SIG-M5 (cell line): ENCODE data around the gene IL17RC.

Experiments
- DNase-seq: peaks from one replicate; lab custom pipeline; 2025; lab: John Stamatoyannopoulos, UW

IL17RC gene

DNA sequence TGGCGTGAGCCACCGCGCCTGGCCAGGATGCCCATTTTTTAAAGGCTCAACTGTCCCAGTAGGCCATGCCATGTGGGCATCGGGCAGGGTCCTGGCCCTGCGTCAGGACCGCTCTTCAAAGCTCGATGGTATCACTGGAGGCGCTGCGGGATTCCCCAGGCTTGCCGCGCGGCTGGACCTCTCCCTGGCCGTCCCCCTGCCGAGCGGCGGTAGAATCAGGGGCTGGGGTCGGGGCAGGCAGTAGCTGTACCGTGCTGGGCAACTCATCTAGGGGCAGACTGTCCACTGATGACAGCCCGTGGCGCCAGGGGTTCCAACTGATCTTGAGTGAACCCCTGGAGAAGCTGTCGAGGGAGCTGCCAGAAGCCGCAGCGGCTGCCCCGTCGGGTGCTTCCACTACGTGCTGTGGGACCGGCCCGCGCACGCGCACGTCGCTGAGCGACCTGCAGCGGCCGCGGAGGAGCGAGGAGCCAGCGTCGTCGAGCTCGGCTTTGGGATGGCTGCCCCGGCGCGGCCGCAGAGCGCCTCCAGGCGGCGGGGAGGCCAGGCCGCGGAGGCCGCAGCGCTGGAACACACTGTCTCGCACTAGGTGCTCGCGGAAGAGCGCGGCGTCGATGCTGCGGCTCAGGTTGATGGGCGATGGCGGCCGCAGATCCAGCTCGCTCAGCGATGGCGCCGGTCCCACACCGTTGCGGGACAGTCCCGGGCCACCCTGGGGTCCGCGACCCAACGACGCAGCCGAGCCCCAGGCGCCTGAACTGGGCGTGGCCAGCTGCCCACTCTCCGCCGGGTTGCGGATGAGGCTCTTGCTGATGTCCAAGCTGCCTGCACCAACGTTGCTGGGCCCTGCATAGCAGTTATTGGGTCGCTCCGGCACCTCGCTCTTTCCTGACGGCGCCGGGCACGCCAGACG lies 29.5 kb downstream of the IL17RC start:
- DNase-seq: no peak

DNA sequence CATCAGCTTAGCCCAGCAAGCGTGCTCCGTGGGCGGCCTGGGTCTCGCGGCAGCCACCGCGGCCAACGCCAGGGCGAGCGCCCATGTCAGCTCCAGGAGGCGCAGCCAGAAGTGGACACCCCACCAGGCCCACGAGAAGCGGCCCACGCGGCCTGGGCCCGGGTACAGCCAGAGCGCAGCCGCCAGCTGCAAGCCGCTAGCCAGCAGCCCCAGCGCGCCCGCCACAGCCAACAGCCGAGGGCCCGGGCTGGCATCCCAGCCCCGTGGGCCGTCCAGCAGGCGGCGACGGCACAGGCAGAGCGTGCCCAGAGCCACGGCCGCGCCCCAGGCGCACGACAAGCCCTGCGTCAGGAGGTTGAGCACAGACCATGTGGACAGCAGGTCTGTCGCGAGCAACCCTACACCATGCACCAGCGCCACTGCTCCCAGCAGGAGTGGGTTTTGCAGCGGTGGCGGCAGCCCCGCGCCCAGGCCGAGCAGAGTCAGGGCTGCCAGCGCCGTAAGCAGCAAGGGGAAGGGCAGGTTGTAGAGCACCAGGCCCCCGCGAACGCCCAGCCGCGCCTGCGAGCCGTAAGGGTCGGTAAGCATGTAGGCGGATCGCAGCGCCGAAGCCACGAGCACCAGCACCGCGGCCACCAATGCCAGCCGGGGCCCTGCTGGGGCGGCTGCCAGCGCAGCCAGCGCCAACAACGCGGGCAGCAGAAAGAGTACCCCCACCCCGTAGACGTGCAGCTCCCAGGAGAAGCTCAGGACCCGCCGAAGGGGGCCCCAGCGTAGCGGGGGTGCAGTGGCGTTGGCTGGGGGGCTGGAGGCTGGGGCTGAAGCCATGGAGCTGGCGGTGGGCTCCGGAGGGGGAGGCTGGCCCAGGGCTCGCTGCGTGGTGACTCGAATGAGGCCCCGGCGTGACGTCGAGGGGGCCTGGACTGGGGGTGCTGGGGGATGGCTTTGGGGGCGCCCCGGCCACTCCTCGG lies 30.4 kb downstream of the IL17RC start:
- no peak for DNase-seq

DNA sequence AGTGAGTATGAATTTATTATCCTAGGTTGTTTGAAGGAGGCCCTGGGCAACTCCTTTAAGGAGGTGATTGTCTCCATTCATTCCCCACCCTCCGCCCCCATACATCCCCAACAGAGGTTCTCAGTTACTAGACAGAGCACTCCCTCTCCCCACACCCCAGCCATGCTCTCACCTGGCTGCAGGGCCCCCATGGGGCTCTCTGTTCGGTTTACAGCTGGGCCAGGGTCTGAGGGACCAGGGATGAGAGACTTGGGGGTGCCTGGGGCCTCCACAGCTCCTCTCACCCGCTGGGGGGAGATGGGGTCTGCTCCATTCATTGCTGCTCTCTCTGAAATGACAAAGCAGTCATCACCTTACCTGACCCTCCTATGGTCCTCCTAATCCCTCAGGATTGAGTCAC lies 31.7 kb downstream of the IL17RC start:
- DNase-seq: no peak

DNA sequence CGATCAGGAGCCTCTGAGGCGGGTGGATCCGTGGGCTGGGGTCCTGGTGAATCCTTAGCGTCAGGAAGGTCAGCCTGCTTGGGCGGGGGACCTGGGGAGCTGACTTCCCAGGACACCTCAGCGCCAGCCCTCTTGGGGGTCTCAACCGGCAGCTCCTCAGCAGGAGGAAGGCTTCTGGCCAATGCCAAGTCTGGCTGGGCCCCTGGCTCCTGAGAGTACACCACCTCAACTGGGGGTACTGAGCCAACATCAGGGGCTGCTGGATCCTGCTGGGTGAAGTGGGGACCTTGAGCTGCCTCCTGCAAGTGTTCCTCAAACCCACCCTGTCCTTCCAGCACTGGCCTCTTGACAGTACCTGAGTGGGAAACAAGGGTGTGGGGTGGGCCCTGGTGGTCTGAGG lies 32.2 kb downstream of the IL17RC start:
- DNase-seq: no peak

DNA sequence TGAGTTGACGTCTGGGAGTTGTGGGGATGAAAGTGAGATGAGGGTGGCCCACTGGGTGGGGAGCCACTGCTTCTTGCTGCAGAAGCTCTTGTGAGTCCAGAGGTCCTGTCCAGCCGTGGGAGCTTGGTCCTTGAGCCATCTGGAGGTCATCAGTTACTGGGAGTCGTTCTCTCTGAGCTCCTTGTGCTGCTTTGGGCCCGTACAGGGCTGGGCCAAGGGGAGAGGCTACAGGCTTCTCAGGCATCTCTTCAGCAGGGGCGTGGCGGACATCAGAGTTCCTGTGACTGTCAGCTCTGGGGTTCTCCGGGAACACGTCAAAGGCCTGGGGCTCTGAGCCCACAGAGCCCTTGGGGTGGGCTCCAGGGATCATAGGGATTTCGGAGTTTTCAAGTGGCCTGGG lies 32.7 kb downstream of the IL17RC start:
- DNase-seq: no peak

DNA sequence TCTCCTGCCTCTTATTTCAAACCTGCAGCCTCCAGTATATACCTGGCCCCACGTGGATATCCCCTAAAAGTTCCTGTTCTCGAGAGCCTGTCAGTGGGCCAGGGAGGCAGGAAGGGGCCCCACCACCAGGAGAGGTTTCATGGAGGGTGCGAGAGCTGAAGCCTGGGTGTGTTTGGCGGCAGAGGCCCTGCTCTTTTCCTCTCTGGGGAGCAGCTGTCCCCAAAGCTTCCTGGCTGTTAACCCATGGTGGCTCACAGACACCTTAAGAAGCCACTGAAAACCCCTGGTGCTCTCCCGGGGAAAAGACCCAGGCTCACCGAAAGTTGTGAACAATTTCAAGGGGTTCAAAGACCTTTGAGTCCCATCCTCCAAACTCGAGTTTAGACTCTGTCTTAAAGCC lies 34.2 kb downstream of the IL17RC start:
- DNase-seq: no peak

DNA sequence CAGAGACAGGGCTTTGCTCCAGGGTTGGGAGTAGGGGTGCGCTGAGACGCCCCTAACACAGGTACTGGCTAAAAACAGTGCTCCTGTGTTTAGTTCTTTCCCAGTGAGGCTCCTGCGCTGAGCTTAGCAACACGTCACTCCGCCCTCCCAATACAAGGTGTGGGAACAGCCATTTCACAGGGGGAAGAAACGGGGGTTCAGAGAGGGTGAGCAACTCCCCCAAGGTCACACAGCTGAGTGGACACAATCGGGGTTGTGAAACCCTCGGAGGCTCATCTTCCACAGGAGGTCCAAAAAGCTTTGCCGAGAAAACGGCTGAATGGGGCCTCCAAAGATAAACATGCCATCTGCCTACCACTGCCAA lies 34.7 kb downstream of the IL17RC start:
- DNase-seq: no peak

DNA sequence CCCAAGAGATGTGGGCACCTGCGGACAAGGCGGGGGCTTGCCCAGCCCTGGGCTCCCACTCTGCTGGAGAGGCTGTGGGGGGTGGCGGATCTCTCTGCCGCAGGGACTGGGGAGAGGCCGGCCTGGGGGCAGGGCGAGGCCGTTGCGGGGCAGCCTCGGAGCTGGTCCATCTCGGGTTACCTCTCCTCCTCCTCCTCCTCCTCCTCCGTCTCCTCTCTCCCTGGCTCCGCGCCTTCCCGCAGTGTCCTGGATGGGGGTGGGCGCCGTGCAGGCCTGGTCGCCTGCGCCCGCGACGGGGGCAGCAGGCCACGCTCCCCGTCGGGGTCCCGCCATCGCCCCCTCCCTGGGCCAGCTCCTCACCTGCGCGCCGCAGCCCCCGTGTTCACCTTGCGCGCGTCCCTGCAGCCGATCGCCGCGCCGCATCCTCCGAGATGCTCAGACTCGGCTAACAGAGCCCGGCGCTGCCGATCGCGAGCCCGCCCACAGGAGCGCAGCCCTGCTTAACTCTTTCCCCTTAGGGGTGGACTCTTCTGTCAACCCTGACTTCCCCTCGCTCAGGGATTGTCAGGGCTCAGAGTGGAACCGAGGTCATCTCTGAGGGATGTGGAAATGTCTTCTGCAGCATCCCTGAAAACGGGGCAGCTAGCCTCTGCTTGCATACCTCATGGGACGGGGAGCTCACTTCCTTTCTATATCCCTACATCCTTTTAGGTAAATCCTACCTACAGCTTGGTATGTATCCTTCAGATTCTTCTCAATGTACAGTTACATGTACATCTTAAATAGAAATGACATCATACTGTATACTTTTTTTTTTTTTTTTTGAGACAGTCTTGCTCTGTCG lies 35.3 kb downstream of the IL17RC start, which contains the start of gene PRRT3:
PRRT3 (minus strand) TSS at position 447 of the 844 bp plus-strand sequence. CDS start 2,293 bp downstream, outside the sequence.
- no peak for DNase-seq

DNA sequence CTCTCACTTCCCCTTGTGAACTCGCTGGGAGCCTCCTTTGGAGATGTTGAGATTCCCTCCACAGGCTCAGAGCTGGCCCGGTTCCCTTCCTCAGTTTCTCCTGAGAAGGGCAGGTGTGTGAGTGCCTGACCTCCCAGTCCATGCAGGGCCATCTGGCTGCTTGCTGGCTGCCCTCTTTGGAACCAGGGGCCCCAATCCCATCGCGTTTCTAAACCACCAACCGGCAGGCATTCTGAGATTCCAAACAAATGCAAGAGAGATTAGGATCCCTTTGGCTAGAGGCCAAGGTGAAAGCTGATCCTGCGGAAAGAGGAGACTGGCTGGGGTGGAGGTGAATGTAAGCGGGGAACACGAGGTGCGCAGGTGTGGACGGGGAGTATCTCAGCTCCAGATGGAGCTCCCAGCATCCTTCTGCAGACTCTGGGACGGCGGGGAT lies 38.2 kb downstream of the IL17RC start:
- no peak for DNase-seq

DNA sequence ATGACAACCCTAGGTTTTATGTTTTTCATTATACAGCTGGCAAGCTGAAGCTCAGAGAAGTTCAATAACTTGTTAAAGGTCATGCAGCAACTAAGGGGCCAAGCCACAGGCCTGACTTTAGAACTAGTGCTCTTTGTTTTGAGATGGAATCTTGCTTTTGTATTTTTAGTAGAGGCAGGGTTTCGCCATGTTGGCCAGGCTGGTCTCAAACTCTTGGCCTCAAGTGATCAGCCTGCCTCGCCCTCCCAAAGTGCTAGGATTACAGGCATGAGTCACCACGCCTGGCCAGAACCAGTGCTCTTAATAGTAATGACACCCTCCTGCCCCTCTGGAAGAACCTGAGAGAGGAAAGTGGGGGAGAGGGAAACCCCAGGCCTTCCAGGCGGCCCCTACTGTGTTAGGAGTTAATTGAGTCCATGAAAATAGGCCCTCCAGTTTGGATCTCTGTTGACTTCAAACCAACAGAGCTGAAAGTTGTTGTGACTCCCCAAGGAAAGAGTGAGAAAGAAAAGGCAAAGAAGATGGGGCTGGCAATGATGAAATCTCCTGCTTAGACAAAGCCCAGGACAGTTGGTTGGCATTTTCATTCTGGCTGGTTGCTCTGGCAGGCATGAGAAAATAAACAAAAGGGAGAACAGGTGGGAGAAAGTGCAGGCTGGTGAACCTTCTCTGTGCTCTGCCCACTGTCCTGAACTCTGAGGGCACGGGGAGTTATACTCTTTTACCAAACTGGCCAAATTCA lies 38.9 kb downstream of the IL17RC start:
- no peak for DNase-seq

DNA sequence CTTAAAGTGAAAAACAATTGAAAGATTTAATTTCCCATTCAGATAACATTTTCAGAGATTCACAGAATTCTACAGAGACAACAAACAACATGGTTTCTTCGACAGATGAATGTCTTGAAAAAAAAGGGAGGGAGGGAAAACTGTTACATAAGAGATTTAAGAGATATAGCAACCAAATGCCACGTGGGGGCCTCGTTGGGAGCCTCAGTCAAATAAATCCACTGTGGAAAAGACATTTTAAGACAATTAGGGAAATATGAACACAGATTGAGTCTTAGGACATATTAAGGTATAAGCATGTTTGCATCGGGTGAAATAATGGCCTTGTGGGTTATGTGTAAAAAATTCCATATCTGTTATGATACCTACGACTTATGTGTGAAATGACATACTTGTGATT lies 40.3 kb downstream of the IL17RC start:
- no peak for DNase-seq

DNA sequence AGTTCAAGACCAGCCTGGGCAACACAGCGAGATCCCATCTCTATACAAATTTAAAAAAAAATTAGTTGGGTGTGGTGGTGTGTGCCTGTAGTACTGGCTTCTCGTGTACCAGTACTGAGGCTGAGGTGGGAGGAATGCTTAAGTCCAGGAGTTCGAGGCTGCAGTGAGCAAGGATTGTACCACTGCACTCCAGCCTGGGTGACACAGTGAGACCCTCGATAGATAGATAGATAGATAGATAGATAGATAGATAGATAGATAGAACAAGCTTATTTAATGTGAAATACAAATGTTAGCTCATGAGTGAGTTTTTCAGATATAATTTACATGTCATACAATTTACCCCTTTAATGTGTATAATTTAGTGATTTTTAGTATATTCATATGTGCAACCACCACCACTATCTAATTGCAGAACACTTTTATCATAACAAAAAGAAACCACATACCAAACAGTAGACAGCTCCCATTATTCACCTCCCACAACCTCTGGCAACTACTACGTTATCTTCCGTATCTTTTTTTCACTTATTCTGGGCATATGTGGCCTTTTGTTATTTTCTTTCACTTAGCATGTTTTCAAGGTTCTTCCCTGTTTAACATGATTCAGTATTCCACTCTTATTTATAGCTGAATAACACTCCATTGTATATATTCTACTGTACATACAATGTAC lies 48.4 kb downstream of the IL17RC start:
- DNase-seq: no peak

DNA sequence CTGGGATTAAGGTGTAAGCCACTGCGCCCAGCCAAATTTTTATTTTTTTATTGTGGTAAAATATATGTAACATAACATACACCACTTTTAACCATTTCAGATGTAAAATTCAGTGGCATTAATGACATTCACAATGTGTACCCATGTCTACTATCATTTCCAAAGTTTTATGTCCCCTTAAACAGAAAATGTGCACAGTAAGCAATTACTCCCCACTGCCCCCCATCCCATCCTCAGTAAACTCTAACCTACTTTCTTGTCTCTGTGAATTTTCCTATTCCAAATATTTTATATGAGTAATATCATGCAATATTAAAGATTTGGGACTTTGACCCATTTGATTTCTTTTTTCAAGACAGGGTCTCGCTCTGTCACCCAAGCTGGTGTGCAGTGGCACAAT lies 49.9 kb downstream of the IL17RC start:
- DNase-seq: no peak

DNA sequence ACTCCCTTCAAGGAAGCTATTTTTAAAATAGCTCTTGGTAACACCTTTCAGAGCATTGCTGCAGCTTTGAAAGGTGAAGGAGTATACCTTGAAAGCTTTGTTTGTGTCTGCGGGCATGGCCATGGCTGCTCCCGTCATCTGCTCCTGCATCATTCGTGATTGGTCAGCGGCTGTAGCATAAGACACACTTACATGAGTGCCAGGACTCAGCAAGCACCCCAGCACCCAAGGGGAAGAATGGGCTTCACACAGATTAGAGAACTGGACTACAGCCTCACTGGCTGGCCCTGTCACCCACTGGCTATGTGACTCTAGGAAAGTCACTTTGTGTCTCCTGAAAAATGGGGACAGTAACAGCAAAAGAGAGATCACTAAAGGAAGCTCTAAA lies 52.7 kb downstream of the IL17RC start:
- DNase-seq: no peak

DNA sequence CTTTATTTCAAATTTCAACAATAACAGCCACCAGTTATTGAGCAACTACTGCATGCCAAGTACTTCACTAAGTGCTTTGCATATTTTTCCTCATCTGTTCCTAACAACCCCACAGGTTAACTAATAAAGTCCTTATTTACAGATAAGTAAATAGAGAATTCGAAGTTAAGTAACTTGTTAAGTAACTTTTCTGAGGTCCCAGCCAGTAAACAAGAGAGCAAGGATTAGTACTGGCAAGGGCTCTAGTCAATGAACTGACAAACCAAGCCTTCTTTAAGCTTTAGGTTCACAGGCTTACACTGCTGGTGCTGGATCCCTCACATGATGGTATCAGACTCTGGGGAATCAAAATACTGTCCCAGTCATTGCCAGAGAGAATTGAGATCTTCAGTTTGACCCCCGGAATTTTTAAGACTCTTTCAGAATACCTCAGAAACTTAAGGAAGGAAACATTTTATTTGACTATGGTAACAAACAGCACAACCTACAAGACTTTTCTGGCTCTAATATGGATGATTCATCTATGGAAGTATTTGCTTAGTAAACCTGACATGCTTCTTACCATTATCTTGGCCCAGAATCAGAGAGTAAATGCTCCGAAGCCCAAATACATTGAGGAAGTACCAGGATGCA lies 53.2 kb downstream of the IL17RC start:
- DNase-seq: no peak

DNA sequence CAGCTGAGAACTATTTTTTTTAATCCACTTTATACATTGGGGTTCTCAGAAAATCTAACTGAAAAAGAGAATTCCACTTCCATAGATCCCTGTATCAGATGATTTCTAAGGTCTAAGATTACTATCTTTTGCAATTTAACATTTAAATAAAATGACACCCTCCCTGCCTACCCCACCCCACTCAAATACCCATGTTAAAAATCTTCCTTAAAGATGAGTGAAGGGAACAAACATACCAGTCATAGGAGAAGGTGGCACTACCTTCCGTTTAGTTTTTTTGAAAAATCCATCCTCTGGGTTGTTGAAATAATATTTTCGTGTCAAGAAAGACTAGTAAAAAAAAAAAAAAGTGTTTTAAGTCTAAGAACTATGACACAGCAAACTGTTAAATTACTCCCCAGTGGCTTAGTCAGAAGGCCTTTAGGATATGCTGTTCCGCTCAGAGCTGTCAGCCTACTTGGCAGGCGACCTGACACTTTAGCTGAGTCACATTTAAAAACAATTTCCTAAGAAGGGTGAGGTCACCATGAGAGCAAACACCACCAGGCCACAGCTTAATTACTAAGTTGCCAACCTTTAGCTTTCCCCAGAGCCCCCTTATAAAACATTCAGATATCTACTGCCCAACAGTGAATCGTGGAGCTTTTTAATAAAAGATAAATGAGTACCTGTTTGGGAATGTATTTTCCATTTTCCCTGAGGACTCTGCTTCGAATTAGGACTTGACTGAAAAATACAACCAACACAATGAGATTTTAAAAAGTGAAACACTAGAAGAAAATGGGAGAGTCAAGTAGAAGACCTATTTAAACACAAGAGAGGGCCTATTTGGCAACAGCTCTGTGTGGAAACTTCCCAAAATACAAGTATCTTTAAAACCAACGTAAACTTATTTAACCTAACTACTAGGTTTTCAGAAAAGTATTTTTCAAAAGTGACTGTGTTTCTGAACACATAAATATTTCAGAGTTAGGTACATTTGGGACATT lies 60.1 kb downstream of the IL17RC start:
- DNase-seq: peak; percentile 94

DNA sequence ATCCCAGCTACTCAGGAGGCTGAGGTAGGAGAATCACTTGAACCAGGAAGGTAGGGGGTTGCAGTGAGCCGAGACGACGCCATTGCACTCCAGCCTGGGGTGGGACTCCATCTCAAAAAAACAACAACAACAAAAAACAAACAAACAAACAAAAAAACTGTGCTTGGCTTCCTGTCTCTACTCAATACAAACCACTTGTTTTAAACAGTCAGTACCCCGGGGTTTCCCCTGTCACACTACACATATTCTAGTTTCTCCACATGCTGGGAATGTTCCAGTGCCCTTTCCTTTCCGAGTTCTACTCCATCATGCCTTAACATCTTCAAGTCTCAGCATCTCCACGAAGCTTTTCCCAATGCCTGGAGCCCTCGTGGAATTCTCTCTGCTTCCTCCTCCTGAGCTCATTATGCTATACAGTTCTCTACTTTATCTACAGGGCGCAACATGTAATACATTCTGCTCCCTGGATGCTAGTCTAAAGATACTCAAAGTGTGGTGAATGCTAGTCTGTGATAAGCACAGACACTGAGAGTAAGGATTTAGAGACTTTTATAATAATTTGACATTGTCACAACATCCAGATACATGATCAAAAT lies 61.9 kb downstream of the IL17RC start:
- no peak for DNase-seq

DNA sequence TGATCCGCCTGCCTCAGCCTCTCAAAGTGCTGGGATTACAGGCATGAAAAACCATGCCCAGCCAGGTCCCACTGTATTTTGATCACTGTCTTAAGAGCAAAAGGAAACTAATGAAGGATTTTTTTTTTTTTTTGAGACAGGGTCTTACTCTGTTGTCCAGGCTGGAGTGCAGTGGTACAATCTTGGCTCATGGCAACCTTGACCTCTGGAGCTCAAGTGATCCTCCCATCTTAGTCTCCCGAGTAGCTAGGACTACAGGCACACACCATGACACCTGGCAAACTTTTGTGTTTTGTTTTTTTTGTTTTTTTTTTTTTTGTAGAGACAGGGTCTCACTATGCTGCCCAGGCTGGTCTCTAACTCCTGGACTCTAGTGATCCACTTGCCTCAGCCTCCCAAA lies 63.4 kb downstream of the IL17RC start:
- DNase-seq: no peak
